ENCODE results near the gene CEP128.

Gene CEP128

DNA sequence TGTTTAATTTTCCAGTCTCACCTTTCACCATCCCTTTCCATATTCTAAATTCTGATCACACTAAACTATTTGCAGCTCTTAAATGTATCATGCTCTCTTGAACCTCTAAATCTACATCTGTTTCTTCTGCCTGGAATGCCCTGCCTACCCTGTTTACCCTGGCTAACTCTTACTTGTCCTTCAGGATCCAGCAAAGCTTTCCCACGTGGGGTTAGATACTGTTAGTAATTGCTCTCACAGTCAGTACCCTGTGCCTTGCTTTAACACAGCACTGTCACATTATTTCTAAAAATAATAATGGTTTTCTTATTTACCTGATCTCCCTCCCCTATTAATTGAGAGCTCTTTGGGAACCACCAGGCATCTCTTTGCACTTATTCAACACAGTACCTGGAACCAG lies 333.0 kb downstream of the CEP128 start:
- DNase-seq (ENCODE audit: low spot score): no peak

DNA sequence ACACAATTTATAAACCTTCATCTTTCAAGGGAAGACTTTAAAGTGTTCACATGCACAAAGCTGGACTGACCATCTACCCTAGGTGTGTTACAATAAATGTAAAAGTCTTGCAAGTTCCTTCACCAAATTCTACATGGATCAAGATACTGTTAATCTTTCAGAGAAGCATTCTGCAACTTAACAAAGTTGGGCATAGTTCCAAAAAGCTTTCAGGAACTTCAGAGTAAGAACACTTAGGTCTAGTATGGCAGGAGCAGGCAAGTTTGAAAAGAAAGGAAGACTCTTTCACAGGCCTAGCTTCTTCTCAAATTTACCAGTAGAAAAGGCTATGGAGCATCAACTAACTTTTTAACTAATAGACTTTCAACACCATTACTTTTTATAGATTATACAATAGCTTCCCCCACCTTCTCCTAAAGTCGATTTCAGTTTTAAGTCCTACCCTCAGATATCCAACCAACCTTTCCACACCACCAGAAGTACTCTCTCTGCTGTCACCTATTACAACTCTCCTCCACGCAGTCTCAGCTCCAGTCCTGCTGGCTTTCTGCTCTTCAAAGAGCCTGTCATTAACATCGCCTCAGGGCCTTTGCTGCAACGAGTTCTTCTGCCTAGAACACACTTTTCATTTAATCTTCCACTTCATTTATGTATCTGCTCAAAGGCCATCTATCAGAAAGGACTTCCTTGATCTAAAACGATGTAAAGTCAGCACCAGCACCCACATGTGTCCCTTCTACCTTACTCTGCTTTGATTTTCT lies 333.9 kb downstream of the CEP128 start:
- no peak for DNase-seq (ENCODE audit: low spot score)

- no peak for DNase-seq (ENCODE audit: low spot score)
Measured at GRCh38 chr14:80606347-80606772, 335.2 kb downstream of the CEP128 start.

DNA sequence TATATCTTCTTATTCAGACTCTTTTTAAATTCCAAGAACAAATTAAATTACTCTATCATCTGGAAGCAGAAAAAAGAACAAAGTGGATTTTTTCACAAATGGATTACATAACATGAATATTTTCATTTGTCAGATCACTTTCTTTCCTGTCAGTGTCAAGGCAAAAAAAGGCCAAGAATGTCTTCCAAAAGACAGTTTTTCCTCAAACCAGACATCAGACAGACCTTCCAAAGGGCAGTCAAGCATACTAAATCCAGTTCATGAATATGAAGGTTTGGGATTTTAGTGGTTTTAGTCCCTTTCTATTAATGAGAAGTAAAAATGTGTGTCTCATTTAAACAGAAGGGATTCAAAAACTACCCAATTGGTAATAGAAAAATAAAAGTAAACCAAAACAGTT lies 336.0 kb downstream of the CEP128 start:
- no peak for DNase-seq (ENCODE audit: low spot score)

GRCh38 chr14:80602946-80603345 lies 338.6 kb downstream of the CEP128 start:
- DNase-seq (ENCODE audit: low spot score): peak; percentile 88

DNA sequence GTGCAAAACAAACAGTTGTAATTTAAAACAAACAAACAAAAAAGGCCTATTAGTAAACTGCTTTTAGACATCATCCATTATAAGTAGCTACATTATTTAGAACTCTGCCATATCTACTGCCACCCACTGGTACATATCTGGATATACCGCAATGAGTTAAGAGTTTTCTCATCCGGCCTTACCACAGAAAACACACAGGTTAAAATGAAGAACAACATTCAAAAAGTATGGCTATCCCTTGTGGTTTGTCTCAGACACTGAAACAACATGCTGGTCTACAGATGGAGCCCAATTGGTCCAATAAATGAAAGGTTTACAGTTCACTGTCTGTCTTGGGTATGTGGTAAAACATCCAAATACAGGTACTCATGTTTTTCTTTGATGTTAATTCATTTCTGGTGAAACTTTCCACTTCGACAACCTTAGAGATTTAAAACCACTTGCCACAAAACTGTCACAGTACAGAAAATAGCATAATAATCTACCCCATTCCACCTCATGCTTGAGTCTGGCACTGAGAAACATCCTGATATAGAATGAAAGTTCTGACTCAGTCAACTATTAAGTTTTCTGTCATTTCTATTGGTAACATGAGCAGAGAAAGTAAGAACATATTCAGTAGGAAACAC lies 354.3 kb downstream of the CEP128 start:
- DNase-seq (ENCODE audit: low spot score): peak; percentile 11

DNA sequence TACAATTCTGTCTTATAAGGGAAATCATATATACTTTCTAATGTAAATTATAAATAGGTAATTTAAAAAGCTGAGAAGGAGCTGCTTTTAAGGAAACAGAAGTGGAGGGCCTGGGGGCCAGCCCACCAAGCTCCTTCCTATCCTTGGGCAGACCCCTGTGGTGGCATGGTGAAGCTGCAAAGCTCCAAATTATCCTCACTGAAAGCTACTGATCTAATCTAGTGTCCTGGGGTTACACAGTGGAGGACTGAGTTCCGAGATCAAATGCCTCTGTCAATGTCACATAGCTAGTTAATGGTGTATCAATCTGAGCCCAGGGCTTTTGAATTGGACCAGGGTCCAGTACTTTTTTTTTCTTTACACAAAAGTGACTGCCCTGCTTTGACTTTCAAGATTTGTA lies 355.4 kb downstream of the CEP128 start:
- DNase-seq (ENCODE audit: low spot score): no peak

DNA sequence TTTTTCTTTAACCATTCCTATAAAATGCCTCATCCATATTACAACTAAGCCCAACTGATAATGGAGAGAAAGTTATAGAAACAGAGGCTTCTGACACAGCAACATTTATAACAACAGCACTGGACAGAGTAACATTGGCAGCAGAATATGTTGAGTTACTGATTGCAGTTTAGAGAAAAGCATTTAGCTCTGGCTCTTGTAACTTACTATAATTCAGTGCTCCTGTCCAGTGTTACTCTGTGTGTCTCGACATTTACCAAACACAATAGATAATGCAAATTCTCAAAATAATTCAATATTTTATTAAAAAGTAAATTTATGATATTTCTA lies 356.1 kb downstream of the CEP128 start:
- no peak for DNase-seq (ENCODE audit: low spot score)

DNA sequence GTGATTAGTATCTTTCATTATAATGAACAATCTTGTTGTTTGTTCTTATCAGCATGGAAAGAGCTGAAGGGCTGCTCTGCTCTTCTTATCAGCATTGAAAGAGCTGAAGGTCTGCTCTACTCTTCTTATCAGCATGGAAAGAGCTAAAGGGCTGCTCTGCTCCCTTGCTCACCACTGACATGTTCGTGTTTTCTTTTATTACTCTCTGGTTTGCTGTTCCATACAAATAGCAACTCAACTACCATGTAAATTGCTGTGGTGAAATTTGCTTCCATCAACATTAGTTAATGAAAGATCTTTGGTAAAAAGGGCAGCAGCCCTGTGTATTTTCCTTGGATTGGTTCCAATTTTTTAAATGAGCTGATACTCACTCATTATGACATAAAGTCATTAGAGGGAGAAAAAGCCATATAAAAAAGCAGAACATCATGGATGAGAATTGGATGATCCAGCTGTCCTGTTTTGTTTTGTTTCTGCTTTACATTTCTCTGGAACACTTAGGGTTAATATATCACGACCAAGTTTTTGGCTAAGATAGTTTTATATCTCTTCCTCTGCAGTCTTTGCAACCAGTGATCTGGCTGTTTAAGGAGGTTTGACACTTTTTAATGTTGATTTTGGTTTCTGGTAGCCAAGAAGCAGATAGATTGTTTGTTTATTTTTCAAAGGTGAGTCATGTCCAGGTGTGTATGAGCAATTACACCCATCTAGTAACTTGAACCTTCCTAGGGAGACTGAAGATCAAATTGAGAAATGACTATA lies 356.6 kb downstream of the CEP128 start:
- no peak for DNase-seq (ENCODE audit: low spot score)

DNA sequence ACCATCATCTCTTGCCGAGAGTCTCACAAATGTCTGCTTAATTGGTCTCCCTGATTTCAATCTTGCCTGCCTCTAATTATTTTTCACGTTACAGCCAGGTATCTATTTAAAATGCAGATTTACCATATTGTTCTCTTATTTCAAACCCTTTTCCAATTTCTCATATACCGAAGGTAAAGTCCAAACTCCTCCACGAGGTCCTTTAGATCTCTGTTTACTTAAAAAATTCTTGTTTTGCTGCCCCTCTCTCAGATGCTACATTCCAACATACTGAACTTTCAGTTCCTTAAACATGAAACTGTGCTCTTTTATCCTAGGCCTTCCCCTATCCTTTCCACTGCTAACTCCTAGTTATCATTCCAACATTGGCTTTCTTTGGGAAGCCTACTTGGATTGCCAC lies 363.9 kb downstream of the CEP128 start:
- DNase-seq (ENCODE audit: low spot score): no peak

GRCh38 chr14:80576401-80576800 lies 365.1 kb downstream of the CEP128 start:
- no peak for DNase-seq (ENCODE audit: low spot score)

DNA sequence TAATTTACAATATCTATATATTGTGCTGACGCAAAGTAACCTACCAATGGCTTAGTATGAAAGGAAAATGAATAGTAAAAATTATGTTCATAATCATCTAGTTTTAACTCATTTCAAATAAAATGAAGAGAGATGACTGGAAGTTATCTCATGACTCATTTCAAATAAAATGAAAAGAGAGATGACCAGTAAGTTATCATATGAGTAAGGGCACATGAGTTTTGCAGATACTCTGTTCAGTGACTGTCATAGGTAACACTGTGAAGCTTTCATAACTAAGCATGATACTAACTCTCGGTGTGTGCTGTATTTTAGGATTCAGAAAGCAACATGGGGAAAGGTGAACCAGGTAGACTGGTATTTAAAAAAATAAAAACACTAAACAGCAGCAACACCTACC lies 365.8 kb downstream of the CEP128 start:
- DNase-seq (ENCODE audit: low spot score): no peak

- DNase-seq (ENCODE audit: low spot score): no peak
Measured at GRCh38 chr14:80572666-80573065, 368.9 kb downstream of the CEP128 start.

GRCh38 chr14:80570930-80571298 lies 370.6 kb downstream of the CEP128 start:
- no peak for DNase-seq (ENCODE audit: low spot score)

GRCh38 chr14:80567905-80568536 lies 373.5 kb downstream of the CEP128 start:
- no peak for DNase-seq (ENCODE audit: low spot score)

- no peak for DNase-seq (ENCODE audit: low spot score)
Measured at GRCh38 chr14:80565001-80565400, 376.5 kb downstream of the CEP128 start.

- DNase-seq (ENCODE audit: low spot score): no peak
Measured at GRCh38 chr14:80564051-80564450, 377.5 kb downstream of the CEP128 start.

- no peak for DNase-seq (ENCODE audit: low spot score)
Measured at GRCh38 chr14:80560800-80561657, 380.5 kb downstream of the CEP128 start.

- DNase-seq (ENCODE audit: low spot score): no peak
Measured at GRCh38 chr14:80554139-80554538, 387.4 kb downstream of the CEP128 start.

DNA sequence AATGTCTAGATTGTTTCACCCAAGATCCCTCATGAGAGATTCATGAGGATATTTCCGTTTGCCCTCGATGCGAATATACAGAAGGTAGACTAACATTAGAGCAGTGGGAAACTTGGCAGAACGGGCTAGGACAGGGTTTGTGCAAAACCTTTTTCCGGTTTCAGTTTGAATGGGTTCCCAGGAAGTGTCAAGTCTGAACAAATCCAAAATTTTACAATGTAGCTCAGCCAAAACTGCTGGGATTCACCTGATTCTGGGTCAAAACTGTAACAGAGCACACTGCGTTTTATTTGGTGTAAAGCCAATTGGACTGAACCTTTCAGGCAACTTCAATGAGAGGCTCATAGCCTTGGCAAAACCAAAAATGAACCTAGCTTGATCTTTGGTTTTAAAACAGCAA lies 392.4 kb downstream of the CEP128 start:
- DNase-seq (ENCODE audit: low spot score): peak; percentile 26

GRCh38 chr14:80545935-80546854 lies 395.3 kb downstream of the CEP128 start:
- DNase-seq (ENCODE audit: low spot score): no peak

Data from putamen (tissue), 1 donor.